PC-3 (cell line): ENCODE measurements around the gene HNRNPA3.

Experiments used
- EZH2 ChIP-seq: fragments of 300-600 bp; sonication (generic); IDR thresholded peaks from one replicate; pipeline ENCODE4 v1.6.1; 2017; ENCODE audit warnings: antibody characterized with exemption, mild to moderate bottlenecking, low read length; ENCODE audit not compliant: unreplicated experiment
- EZH2phosphoT487 ChIP-seq: fragments of 300-600 bp; sonication (generic); IDR thresholded peaks from 2 replicates; pipeline ENCODE4 v1.6.1; 2018; ENCODE audit warnings: mild to moderate bottlenecking, antibody characterized with exemption, low read length, borderline replicate concordance
- TF ChIP-seq, protein P1 (sequence below): fragments of 300-600 bp; sonication (generic); conservative IDR thresholded peaks from 2 replicates; pipeline ENCODE4 v1.5.1; 2017; ENCODE audit warnings: antibody characterized with exemption, low read depth, mild to moderate bottlenecking, low read length

DNA sequence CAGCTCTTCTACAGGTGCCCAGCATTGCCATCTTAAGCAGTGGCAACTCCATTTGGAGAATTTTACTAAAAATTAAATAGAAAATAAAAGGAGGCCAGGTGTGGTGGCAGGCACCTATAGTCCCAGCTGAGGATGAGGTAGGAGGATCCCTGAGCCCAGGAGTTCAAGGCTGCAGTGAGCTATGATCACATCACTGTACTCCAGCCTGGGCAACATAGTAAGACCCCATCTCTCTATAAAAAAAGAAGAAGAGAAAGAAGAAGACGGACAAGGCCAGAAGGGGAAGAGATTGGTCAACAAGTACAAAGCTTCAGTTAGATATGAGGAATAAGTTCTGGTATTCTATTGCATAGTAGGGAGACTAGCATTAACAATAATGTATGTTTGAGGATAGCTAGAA is 21.7 kb upstream of the HNRNPA3 start:
- TF ChIP-seq, protein P1, sequence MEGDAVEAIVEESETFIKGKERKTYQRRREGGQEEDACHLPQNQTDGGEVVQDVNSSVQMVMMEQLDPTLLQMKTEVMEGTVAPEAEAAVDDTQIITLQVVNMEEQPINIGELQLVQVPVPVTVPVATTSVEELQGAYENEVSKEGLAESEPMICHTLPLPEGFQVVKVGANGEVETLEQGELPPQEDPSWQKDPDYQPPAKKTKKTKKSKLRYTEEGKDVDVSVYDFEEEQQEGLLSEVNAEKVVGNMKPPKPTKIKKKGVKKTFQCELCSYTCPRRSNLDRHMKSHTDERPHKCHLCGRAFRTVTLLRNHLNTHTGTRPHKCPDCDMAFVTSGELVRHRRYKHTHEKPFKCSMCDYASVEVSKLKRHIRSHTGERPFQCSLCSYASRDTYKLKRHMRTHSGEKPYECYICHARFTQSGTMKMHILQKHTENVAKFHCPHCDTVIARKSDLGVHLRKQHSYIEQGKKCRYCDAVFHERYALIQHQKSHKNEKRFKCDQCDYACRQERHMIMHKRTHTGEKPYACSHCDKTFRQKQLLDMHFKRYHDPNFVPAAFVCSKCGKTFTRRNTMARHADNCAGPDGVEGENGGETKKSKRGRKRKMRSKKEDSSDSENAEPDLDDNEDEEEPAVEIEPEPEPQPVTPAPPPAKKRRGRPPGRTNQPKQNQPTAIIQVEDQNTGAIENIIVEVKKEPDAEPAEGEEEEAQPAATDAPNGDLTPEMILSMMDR = no peak
- TF ChIP-seq EZH2phosphoT487 = no peak
- no peak for TF ChIP-seq EZH2
